ENCODE results near the gene C14orf39.

DNA sequence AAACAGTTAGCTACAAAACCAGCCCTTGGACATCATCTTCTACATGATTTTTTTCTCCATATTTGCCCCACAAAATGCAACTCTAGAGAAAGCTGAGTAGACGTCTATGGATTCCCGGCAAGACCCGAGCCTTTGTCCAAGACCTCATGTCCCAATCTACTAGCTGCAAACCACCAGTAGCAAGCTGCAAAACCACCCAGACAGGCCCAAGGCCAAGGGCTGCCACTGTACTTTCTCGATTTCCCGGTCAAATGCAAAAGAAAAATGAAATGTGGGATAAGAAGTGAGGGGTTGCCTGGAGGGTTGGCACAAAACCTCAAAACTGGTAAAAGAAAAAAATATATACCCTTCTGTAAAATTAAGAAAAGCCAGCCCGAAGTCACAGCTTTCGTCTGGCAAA, 20.1 kb upstream of the C14orf39 start:
- TF ChIP-seq CTCF (IDR thresholded peaks at IDR 0.05) (no peak), TCF7L2 (IDR thresholded peaks at IDR 0.05; ENCODE audit: low read depth, low read length) (no peak)
